ENCODE measurements around the gene DRAXIN.
A peak's percentile ranks its signal among the peaks of the same experiment; 100 is the strongest.

The DRAXIN gene

DNA sequence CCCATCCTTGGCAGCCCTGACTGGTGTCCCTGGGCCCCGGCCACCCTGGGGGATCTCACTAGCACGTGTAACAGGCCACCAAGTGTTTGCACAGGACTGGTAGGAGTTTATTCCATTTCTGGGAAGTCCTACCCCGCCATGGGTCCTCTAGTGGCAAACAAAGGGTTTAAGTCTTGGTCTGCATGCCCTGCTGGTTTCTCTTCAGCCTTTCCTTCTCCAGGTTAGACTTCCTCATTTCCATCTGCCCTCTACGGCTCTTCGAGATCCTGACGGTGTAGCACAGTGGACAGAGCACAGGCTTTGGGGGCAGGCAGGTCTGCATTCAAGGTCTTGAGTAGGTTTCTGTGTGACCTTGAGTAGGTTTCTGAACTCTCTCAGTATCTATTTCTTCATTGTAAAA lies 47.3 kb downstream of the DRAXIN start:
- peak; percentile 58 for DNase-seq

DNA sequence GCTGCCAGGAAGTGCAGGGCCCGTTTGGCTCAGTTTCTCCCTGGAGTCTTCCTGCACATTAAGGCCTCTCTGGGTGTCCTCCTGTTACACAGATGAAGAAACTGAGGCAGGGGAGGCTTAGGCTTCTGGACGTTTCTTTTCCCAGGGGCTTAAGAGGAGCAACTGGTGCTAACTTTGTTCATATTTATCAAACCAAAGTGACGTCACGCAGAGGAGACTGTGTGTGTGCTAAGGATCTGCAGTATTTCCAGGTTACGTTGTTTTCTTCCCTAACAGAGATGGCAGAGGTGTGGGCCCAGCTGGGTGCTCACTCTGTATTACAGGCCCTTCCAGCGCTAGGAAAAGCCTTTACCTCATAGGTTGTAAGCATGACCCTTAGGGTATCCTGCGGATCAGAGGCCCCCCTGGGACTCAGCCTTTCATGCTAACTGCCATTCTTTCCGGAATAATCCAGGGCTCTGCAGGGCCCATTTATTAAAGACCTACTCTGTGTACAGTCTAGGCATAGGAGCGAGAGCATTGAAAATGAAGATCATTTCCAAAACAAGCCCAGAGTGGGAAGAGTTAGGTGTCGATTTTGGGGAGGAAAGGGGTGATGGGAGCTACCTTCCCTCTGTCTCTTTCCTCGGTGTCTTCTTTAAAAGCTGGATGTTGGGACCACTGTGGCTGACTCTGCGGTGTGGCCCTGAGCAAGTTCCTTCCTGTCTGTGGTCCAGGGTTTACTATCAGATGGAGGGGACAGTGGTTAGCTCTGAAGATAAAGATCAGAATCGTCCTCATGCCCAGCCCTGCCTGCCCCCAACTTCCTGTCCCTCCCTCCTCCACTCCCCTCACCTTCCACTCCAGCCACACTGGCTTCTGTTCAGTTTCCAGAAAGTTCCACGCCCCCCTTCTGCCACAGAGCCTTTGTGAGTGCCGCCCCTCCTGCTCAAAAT lies 49.0 kb downstream of the DRAXIN start:
- no peak for DNase-seq

DNA sequence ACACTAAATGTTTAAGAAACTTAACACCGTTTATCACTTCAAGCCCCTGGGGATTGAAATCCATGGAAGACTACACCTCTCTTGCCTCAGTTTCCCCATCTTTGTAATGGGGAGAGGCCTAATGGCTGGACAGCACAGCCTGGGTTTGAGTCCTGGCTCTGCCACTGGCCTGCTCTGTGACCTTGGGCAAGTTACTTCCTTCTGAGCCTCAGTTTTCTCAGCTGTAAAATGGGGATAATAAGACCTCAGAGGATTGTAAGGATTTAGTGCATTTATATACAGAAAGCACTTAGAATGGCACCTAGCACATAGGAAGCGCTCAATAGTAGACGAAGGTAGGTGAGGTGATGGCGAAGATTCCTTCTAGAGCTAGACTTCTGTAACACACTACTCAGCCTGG lies 50.0 kb downstream of the DRAXIN start:
- DNase-seq, result no peak

DNA sequence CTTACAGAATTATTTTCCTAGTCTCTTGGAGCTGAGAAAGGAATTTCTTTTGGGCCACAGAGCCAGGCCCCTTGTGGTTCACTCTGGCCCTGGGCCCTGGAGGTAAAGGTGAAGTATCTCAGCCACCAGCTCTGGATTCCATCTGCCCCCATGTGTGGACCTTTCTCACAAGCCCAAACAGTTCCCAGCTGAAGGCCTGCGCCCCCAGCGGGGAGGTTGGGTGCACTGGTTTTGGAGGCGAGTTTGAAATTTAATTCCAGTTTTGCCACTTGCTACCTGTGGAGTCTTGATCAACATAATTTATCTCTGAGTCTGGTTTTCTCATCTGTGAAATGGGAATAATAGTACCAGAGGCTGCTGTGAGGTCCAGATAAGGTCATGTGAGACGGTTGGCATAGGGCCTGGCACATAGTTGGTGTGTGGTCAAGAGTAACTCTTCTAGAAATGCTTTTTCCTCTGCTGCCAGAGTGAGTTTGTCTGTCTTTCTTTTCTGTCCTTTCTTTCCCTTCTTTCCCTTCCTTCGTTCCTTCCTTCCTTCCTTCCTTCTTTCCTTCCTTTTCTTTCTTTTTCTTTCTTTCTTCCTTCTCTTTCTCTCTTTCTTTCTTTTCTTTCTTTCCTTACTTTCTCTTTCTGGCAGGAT lies 50.5 kb downstream of the DRAXIN start:
- no peak for DNase-seq

DNA sequence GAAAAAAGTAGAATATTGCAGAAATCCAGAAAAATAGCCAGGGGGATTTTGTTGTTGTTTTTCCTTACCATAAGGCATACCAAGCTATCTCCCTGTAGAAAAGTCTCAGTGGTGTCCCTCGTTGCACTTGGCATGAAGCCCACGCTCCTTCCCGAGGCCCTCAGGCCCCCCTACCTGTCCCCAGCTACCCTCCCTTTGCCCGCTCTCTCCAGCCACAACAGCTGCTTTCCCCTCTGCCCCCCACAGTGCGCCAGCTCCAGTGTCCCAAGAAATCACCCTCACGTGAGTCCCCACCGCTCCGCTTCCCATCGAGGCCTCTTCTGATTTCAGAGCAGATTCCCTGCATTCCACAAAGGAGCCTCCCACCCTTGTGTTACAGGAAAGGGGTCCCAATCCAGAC lies 52.8 kb downstream of the DRAXIN start:
- no peak for DNase-seq

DNA sequence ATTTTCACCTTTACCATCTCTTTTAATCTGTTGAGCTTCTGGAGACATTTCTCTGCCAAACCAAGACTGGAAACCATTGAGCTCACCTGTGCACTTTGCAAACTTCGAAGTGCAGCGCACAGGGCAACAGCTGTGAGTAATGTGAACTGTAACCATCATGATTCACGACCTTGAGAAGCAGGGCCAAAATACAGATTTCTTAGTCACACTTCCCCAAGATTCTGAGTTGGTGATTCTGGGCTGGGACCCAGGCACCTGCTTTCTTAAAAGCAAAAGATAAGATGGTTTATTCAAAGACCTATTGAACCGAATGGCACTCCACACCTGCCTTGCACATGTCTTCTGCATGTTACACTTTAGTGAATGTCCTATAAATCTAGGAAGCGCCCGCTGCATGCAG lies 54.6 kb downstream of the DRAXIN start:
- no peak for DNase-seq

DNA sequence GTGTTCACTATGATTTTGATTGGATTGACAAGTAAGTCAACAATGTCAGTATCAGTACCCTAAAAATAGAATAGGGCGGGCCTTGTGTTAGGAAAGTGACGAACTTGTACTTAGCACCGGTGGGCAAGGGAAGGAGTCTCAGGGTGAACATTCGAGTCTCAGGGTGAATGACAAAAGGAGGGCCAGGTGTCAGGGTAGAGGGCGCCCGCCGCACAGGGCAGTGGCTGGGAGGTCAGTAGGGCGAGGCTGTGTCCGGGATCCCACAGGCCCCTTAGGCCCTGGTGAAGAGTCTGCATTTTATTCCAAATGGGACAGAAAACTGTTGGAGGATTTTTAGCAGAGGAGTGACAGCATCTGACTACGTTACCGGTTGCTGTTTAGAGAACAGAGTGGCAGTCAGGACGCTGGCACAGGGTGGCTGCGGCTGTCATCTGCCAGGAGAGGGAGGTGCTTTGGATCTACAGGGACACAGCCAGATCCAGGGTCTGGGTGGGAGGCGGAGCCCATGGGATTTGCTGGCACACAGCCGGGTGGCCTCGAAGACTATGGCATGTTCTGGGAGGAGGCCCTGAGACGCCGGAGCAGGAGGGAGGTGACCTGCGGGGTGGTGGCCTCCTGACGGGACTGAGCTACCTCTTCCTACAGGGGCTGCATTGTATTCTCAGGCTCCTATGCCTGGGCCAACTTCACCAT lies 55.4 kb downstream of the DRAXIN start:
- DNase-seq, result no peak

DNA sequence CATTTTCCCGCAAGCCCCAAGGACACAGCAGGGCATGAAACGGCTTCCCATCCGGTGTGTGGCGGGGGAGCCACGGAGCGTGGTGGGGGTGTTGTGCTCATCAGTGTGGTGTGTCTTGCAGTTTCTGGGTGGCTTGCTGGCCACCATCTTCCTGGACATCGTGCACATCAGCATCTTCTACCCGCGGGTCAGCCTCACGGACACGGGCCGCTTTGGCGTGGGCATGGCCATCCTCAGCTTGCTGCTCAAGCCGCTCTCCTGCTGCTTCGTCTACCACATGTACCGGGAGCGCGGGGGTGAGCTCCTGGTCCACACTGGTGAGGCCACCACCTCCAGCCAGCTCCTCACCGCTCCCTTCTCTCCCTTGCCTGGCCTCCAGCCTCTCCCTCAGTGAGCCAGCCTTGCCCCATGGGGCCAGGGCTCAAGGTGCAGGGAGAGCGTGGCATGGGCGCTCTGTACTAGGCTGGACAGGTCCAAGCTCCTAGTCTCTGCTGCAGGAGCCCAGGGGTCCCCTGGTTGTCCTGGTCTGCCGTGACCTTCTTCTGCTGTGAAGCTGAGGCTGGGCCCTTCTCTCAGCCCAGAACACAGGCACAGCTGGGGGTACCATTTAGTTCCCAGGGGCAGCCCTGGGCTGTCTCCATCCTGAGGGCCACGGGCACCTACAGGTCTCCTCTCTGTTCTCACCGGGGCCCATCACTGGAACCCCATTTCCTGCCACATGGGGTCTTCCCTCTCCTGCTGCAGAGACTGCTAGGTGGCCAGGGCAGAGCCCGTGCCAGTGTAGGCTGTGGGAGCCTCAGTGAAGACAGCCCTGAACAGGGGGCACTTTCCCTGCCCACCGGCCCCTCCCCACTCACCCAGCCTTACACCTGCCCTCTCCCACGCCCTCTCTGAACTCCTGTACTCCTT lies 57.0 kb downstream of the DRAXIN start:
- DNase-seq, result no peak

DNA sequence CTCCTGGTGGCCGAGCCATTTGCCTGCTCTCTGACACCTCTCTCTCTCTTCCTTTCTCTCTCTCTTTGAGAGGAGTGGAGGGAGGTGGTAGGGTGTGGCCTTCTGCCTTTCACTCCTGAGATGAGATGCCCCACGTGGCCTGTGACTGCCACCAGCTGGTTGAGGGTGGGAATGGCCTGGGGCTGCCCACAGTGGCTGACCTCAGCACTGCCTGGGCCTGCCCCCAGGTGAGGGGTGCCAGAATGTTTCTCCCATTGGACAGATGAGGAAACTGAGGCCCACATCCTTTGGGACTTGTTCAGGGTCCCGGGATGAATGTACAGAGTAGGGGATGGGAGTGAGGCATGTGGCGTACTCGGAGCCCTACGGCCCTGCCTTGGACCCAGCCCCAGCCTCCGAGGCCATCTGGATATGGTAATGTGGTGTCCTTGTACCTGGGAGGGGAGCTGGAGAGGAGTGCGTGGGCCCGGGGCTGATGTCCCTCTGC lies 57.7 kb downstream of the DRAXIN start:
- DNase-seq, result peak; percentile 39

DNA sequence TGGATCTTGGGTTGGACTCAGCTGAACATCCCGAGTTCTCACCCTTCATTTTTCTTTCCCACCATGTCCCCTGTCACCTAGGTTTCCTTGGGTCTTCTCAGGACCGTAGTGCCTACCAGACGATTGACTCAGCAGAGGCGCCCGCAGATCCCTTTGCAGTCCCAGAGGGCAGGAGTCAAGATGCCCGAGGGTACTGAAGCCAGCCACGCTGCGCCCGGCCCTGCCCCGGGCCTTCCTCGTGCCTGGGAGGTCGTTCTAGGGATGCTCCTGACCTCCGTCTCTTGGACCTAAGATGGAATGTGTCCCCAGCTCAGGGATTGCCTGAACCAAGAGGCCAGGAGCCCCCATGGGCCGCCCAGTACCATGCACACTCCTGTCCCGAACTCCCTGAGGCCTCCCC lies 58.5 kb downstream of the DRAXIN start:
- DNase-seq, result no peak

DNA sequence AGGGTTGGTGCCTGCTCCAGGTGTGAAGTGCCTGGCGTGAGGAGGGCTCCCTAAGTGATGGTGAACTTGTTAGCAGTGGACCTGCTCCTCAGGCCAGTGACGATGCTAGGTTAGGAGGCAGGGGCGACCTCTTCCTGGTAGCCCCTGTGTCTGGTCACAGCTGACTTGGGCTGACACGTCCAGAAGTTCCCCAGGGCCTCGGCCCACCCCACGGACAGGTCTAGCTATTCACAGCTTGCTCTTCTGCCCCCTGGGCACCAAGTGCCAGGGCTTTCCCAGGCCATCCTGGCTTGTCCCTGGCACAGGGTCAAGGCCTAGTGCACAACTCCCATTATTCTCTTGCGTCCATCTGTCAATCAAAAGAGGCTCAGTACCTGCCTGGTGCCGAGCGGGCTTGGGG lies 59.6 kb downstream of the DRAXIN start:
- DNase-seq, result no peak

DNA sequence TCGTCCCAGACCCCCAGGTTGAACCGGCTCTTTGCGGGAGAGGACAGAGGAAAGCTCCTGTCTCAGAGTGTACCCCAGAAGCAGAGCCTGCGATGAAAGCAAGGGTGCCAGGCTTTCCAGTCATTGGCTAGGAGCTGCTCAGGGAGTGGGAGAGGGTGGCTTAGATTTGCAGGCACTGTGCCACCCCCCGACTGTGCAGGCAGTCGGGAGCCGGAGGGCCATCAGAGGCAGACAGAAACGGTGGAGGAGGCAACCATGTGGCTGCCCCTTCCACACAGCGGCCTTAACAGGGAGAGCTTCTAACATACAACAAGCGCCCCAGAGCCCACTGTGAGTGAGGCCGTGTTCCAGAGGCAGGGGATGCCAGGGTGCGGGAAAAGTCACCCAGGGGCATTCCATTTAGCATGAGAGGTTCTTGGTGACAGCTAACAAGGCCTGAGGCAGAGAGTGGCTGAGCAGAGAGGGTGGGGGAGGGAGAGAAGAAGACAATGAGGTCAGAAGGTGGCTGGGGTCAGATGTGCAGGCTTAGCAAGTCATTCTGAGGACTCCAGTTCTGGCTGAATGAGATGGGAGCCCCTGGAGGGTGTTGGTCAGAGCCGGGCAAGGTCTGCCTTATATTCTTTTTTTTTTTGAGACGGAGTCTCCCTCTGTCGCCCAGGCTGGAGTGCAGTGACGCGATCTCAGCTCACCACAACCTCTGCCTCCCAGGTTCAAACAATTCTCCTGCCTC lies 61.0 kb downstream of the DRAXIN start:
- no peak for DNase-seq

DNA sequence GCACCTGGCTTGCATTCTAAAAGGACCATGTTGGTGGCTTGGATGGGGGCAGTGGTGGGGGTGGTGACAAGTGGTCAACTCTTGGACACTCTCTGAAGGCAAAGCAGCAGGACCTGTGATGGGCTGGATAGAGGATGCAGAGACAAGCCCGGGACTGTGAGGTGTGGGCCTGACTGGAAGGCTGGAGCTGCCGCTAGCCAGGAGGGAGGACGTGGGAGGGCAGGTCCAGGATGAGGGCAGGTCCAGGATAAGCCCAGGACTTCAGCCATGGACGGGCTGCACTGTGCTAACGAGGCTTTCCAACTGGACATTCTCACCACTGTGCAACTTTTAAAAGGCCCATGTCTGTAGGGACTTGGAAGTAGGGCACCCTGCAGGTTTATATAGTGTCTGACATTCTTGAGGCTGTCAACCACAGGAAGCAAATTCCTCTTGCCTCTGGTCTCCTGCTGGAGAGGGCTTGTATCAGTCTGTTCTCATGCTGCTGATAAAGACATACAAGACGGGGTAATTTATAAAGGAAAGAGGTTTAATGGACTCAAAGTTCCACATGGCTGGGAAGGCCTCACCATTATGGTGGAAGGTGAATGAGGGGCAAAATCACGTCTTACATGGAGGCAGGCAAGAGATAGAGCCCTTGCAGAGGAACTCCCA lies 62.2 kb downstream of the DRAXIN start:
- DNase-seq, result no peak

DNA sequence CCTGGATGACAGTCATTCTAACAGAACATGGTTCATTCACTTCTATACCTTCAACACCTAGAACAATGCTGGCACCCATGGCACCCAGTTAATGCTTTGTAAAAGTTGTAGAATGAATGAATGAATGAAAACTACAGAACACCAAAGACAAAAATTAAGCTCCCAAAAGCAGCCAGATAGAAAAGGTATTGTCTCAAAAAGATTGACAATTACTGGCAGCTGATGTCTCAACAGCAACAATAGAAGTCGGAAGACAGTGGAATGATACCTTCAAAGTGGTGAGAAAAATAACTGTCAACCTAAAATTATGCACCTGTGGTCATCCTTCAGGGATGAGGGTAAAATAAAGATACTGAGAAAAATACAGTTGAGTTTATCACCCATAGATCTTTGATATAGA lies 65.5 kb downstream of the DRAXIN start:
- no peak for DNase-seq

DNA sequence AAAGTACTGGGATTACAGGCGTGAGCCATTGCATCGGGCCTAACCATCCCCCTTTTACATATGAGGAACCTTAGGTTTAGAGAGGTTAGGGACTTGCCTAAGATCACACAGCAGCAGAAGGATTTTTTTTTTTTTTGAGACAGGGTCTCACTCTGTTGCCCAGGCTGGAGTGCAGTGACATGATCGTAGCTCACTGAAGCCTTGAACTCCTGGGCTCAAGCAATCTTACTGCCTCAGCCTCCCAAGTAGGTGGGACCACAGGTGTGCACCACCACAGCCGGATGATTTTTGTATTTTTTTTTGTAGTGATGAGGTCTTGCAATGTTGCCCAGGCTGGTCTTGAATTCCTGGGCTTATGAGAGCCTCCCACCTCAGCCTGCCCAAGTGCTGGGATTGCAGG lies 68.3 kb downstream of the DRAXIN start:
- no peak for DNase-seq

DNA sequence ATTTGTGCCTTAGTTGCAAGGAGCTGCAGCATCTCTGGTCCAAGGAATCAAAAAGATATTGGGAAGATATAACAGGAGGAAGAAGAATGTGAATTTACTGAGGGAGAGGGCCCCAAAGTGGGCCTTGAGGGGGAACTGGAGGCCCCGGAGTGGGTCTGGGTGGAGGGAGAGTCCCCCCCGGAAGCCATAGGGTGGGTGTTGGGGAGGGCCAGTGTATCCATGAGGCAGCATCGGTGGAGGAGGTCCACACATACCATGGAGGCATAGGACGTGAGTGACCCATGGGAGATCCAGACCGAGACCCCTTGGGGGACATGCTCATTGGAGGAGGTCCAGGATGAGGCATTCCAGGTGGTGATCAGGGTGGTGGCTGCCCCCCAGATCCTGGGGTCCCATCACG lies 69.8 kb downstream of the DRAXIN start:
- no peak for DNase-seq

DNA sequence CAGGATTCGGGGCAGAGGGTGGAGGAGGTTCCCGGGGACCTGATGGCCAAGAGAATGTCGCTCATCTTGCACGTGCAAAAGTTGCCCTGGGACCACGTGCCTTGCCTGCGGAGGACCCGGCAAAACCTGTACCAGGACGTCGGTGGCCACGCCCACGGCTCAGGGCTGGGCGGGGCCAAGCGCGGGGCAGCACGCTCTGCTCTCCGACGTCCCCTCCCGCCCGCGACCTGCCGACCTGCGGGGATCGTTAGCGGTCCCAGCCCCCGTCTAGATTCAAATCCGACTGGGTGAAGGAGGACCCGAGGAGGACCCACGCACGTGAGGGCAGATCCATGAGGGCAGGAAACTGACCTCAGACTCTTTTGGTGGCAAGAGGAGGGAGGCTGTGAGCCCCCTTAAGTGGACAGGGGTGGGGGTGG lies 70.5 kb downstream of the DRAXIN start, which contains the start of gene C1orf167:
Gene C1orf167 (plus strand): TSS at position 206 of the 419 bp plus-strand sequence. CDS start 2,208 bp downstream, outside the sequence.
- DNase-seq, result peak; percentile 8

DNA sequence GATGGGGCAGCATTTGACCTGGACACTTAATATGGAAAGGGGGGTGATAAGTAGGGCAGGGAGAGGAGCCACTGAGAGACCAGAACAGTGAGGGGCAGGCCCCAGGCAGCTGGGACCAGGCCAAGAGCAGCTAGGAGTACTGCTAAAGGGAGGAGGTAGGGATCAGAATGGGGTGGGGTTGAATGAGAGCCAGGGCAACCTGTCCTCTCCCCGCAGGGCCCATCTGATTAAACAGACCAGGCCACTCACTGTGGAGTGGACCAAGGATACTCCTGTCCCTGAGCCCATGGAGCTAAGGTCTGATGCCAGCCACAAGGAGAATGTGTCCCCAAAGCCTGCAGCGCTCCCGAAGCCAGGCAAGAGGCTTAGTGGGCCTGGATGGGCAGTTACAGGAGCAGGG lies 72.6 kb downstream of the DRAXIN start:
- DNase-seq, result no peak

DNA sequence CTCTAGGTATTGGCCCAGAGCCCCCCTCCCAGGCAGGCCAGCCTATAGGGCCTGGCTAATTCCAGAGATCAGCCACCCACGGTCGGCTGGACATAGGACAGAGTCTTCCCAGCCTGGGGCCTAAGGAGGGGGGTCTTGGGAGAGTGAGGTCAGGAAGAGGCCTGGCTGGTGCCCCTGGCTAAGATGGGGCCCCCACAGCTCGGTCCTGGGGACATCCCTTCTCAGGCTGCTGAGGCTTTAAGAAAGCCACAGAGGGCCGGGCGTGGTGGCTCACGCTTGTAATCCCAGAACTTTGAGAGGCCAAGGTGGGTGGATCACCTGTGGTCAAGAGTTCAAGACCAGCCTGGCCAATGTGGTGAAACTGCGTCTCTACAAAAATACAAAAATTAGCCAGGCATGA lies 73.0 kb downstream of the DRAXIN start:
- DNase-seq, result no peak

DNA sequence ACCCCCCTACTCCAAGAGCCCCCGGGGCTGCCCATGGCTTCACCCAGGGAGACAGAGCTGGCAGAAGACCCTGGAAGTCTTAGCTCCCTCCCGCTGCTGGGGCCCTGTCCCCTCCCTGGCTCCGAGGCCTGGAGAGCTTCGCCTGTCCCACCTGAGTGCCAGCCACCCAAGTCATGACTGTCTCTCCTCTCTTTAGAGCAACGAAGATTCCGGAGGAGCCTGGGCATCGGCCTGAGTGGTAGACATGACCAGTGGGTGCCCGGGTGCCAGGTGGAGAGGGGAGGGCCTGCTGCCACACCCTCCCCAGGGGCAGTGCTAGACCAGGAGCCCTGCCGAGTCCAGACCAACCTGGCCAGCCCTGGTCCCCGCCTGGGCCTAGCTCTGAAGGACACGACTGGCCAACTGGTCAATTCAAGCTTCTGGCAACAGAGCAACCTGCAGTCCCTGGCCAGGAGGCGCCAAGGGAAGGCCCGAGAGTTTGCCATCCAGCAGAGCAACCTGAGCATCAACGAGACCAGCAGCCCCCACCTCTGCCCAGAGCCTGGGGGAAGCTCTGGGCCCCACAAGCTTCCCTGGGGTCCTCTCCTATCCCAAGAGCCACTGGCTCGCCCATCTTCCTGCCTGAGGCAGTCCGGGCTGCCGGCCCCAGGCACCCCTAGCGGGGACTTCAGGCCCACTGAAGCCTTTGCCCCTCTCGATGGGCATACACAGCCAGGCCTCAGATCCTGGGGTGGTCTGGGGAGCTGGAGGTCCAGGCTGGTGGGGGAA lies 74.3 kb downstream of the DRAXIN start:
- no peak for DNase-seq

All from inflammatory macrophage treated with lipopolysaccharide for 4 hours (primary cell).